Prostate gland (tissue), 2 donors: ENCODE results near the gene TMTC4. TPM values are rescaled to one million over a fixed set of nuclear protein-coding genes. Genes with fewer than 3 reads are reported as not detected.
"Not testable (repeated sequence)": the region's sequence is repeated elsewhere in the genome, so short reads cannot be mapped to it uniquely, and the experiment has no call there.

Source experiments
- DNase-seq: peaks from one replicate; pipeline ENCODE4 v3.0.0-alpha.2; 2019; ENCODE audit warnings: low spot score
- H3K27ac ChIP-seq, 2 donors: fragments of 200-600 bp; sonication (generic); 2 replicates each; pipeline ENCODE4 v1.5.1; 2017 to 2019
- H3K27me3 ChIP-seq: fragments of 200-600 bp; sonication (generic); replicated peaks from 2 replicates; pipeline ENCODE4 v1.5.1; 2019; ENCODE audit not compliant: insufficient read depth
- H3K36me3 ChIP-seq, 2 donors: fragments of 200-600 bp; sonication (generic); 1 replicate in 1 of 2; 2 replicates in 1 of 2; pipeline versions ENCODE4 v1.5.1 to v1.8.1; 2017 to 2019
- H3K4me1 ChIP-seq: fragments of 200-600 bp; sonication (generic); replicated peaks from 2 replicates; pipeline ENCODE4 v1.5.1; 2019
- H3K4me3 ChIP-seq, 2 donors: fragments of 200-600 bp; sonication (generic); 2 replicates each; pipeline ENCODE4 v1.5.1; 2017 to 2019
- H3K9me3 ChIP-seq: fragments of 200-600 bp; sonication (generic); 2 replicates; pipeline ENCODE4 v1.5.1; 2017
- POLR2A ChIP-seq: fragments of 450-650 bp; IDR thresholded peaks from one replicate; pipeline ENCODE4 v1.6.1; 2016; ENCODE audit warnings: antibody characterized with exemption, mild to moderate bottlenecking
- POLR2AphosphoS5 ChIP-seq: sonication (generic); formaldehyde crosslinking; IDR thresholded peaks from one replicate; pipeline ENCODE4 v1.6.1; 2017; ENCODE audit warnings: antibody characterized with exemption
- WGBS: methylation state at CpG from one replicate; pipeline ENCODE4 v1.1.5; 2018; 5-methylcytosine and 5-hydroxymethylcytosine counted together
- intact Hi-C: fragments of 100-400 bp; cut with DNase I; formaldehyde crosslinking; loops from one replicate; pipeline ENCODE4 v1.14.2; 2022
- total RNA-seq, 2 donors: library from RNA; depleted of rRNA; stranded (reverse); fragments of >200 nt; gene quantifications; one replicate each; pipeline ENCODE4 v1.1.0, GENCODE V29; 2016
- TF ChIP-seq, protein P1 (sequence below), 4 experiments: fragments of 200-600 bp in 2 of 4; fragments of 450-650 bp in 2 of 4; sonication (generic) in 2 of 4; IDR thresholded peaks; 1 replicate in 3 of 4; 2 replicates in 1 of 4; pipeline ENCODE4 v1.5.1; 2016 to 2019; ENCODE audit warnings: antibody characterized with exemption in 4 of 4, mild to moderate bottlenecking in 2 of 4, moderate library complexity in 2 of 4

The TMTC4 gene
- total RNA-seq, 2 donors from 2014 or later: 20.2 to 22.4 TPM

GRCh38 chr13:100588331-100589177 lies 86.0 kb downstream of the TMTC4 start, which contains the start of gene GGACT:
TSS of gene GGACT (minus strand) at chr13:100588789. CDS start at chr13:100532591, 56,198 bp downstream.
- H3K27ac ChIP-seq: peak within 1 kb of the TSS; percentile 52 to 73
- TF ChIP-seq, protein P1, sequence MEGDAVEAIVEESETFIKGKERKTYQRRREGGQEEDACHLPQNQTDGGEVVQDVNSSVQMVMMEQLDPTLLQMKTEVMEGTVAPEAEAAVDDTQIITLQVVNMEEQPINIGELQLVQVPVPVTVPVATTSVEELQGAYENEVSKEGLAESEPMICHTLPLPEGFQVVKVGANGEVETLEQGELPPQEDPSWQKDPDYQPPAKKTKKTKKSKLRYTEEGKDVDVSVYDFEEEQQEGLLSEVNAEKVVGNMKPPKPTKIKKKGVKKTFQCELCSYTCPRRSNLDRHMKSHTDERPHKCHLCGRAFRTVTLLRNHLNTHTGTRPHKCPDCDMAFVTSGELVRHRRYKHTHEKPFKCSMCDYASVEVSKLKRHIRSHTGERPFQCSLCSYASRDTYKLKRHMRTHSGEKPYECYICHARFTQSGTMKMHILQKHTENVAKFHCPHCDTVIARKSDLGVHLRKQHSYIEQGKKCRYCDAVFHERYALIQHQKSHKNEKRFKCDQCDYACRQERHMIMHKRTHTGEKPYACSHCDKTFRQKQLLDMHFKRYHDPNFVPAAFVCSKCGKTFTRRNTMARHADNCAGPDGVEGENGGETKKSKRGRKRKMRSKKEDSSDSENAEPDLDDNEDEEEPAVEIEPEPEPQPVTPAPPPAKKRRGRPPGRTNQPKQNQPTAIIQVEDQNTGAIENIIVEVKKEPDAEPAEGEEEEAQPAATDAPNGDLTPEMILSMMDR (IDR thresholded peaks at IDR 0.05): peak; percentile 44 to 76 (median 61)
- no peak for TF ChIP-seq POLR2AphosphoS5
- H3K27me3 ChIP-seq: no peaks in the 10 kb centered on the region
- H3K9me3 ChIP-seq: no peaks in the 10 kb centered on the region
- no peaks in the 10 kb centered on the region for H3K4me1 ChIP-seq
- intact Hi-C loops: no loop called here
- peak within 1 kb of the TSS; percentile 67 to 71 for H3K4me3 ChIP-seq
- H3K36me3 ChIP-seq: no peaks in the 10 kb centered on the region
- 11% methylated on average over 50 of the region's 82 CpGs for WGBS
- peak; percentile 46 for DNase-seq

DNA sequence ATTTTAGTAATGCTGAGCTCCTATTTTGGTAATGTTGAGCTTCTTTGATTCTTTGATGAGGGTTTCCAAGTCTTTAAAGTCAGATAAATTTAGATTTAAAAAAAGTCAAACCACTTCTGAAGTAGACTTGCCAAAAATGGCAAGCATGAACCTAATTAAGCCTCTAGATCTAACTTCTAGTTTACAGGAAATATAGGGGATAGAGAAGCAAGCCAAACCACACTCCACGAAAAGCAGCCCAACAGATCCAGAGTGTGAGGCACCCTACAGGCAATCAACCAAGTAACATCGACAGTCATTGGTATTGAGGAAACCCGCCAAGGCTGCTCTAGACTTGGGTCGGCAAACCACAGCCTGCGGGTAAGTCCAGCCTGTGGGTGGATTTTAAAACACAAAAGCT lies 89.7 kb downstream of the TMTC4 start:
- H3K27me3 ChIP-seq: no peaks in the 10 kb centered on the region
- H3K36me3 ChIP-seq: no peaks in the 10 kb centered on the region
- TF ChIP-seq, protein P1 (IDR thresholded peaks at IDR 0.05): no peak
- TF ChIP-seq POLR2AphosphoS5 (no peak), POLR2A (no peak)
- H3K27ac ChIP-seq: no peak overlapping the region
- intact Hi-C loops: no loop called here
- 84% methylated on average over 5 of the region's 5 CpGs for WGBS
- no peaks in the 10 kb centered on the region for H3K9me3 ChIP-seq
- no peak overlapping the region for H3K4me3 ChIP-seq
- H3K4me1 ChIP-seq: no peaks in the 10 kb centered on the region
- DNase-seq: no peak

GRCh38 chr13:100581504-100581903 lies 93.1 kb downstream of the TMTC4 start:
- intact Hi-C loops: no loop called here
- H3K4me3 ChIP-seq: no peak overlapping the region
- TF ChIP-seq, protein P1 (IDR thresholded peaks at IDR 0.05): no peak
- TF ChIP-seq POLR2AphosphoS5: no peak
- TF ChIP-seq POLR2A: no peak
- H3K4me1 ChIP-seq: no peaks in the 10 kb centered on the region
- no peaks in the 10 kb centered on the region for H3K27me3 ChIP-seq
- DNase-seq: no peak
- H3K36me3 ChIP-seq: no peaks in the 10 kb centered on the region
- no peaks in the 10 kb centered on the region for H3K9me3 ChIP-seq
- 95% methylated on average over 2 of the region's 2 CpGs for WGBS
- H3K27ac ChIP-seq: no peak overlapping the region

- Histone ChIP-seq H3K36me3 (no peaks in the 10 kb centered on the region), H3K27me3 (no peaks in the 10 kb centered on the region), H3K27ac (no peak overlapping the region), H3K4me1 (no peaks in the 10 kb centered on the region), H3K4me3 (no peak overlapping the region), H3K9me3 (no peaks in the 10 kb centered on the region)
- DNase-seq: no peak
- TF ChIP-seq, protein P1 (IDR thresholded peaks at IDR 0.05): no peak
- TF ChIP-seq POLR2A (no peak), POLR2AphosphoS5 (no peak)
- intact Hi-C loops: no loop called here
- WGBS: 93% methylated on average over 4 of the region's 4 CpGs
Measured at GRCh38 chr13:100581030-100581429, 93.6 kb downstream of the TMTC4 start.

DNA sequence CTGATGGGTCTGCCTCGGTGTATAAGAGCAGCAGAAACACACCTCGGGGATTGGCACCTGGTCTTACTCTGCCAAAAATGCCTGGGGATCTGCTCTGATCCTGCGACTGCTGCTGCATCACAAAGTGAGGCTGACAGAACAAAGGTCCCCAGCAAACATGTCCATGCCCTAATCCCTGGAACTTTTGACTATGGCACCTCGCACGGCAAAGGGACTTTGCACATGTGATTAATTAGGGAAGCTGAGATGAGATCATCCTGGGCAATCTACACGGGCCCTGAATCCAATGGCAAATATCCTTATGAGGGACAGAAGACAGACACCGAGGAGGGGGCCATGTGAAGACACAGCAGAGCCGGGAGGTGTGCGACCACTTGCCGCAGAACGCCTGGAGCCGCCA lies 94.5 kb downstream of the TMTC4 start:
- H3K27me3 ChIP-seq: no peaks in the 10 kb centered on the region
- no peak overlapping the region for H3K4me3 ChIP-seq
- WGBS: 90% methylated on average over 12 of the region's 12 CpGs
- H3K4me1 ChIP-seq: no peaks in the 10 kb centered on the region
- TF ChIP-seq POLR2AphosphoS5: no peak
- TF ChIP-seq, protein P1 (IDR thresholded peaks at IDR 0.05): no peak
- no peak for TF ChIP-seq POLR2A
- no peak overlapping the region for H3K27ac ChIP-seq
- intact Hi-C loops: no loop called here
- no peaks in the 10 kb centered on the region for H3K9me3 ChIP-seq
- H3K36me3 ChIP-seq: no peaks in the 10 kb centered on the region
- no peak for DNase-seq

DNA sequence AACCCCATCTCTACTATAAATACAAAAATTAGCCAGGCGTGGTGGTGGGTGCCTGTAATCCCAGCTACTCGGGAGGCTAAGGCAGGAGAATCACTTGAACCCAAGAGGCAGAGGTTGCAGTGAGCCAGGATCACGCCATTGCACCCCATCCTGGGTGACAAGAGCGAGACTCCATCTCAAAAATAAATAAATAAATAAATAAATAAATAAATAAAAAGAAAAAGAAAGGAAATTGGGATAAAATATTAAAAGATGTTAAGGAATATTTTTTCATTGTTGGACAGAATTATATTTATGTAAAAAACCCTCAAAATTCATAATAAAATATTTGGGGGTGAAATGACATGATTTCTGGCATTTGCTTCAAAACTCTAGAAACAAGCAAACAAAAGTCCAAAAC lies 97.4 kb downstream of the TMTC4 start:
- DNase-seq, intact Hi-C loops, H3K9me3 ChIP-seq, H3K36me3 ChIP-seq, H3K4me3 ChIP-seq, H3K4me1 ChIP-seq, H3K27me3 ChIP-seq, H3K27ac ChIP-seq: not testable (repeated sequence)
- WGBS: 97% methylated on average over 4 of the region's 4 CpGs
